BLaER1 (cell line): ENCODE data around the gene SYTL4.
"Not testable (repeated sequence)": the region's sequence is repeated elsewhere in the genome, so short reads cannot be mapped to it uniquely, and the experiment has no call there.

Experiments
- H3K27ac ChIP-seq: shearing (Covaris generic); formaldehyde crosslinking; 2 replicates; pipeline ENCODE4 v1.8.1; 2022
- H3K27me3 ChIP-seq: shearing (Covaris generic); formaldehyde crosslinking; 2 replicates; pipeline ENCODE4 v1.8.1; 2022
- H3K36me3 ChIP-seq: shearing (Covaris generic); formaldehyde crosslinking; 2 replicates; pipeline ENCODE4 v1.8.1; 2022
- H3K4me1 ChIP-seq: shearing (Covaris generic); formaldehyde crosslinking; 2 replicates; pipeline ENCODE4 v1.8.1; 2022
- H3K4me2 ChIP-seq: shearing (Covaris generic); formaldehyde crosslinking; 2 replicates; pipeline ENCODE4 v1.8.1; 2022
- H3K4me3 ChIP-seq: shearing (Covaris generic); formaldehyde crosslinking; 2 replicates; pipeline ENCODE4 v1.8.1; 2022
- H3K9ac ChIP-seq: shearing (Covaris generic); formaldehyde crosslinking; 2 replicates; pipeline ENCODE4 v1.8.1; 2022
- H3K9me3 ChIP-seq: shearing (Covaris generic); formaldehyde crosslinking; 2 replicates; pipeline ENCODE4 v1.8.1; 2022
- H4K20me1 ChIP-seq: shearing (Covaris generic); formaldehyde crosslinking; 2 replicates; pipeline ENCODE4 v1.8.1; 2022
- Cebpa-rat ChIP-seq: shearing (Covaris generic); IDR thresholded peaks from 2 replicates; pipeline ENCODE4 v1.8.1; 2022

Gene SYTL4

DNA sequence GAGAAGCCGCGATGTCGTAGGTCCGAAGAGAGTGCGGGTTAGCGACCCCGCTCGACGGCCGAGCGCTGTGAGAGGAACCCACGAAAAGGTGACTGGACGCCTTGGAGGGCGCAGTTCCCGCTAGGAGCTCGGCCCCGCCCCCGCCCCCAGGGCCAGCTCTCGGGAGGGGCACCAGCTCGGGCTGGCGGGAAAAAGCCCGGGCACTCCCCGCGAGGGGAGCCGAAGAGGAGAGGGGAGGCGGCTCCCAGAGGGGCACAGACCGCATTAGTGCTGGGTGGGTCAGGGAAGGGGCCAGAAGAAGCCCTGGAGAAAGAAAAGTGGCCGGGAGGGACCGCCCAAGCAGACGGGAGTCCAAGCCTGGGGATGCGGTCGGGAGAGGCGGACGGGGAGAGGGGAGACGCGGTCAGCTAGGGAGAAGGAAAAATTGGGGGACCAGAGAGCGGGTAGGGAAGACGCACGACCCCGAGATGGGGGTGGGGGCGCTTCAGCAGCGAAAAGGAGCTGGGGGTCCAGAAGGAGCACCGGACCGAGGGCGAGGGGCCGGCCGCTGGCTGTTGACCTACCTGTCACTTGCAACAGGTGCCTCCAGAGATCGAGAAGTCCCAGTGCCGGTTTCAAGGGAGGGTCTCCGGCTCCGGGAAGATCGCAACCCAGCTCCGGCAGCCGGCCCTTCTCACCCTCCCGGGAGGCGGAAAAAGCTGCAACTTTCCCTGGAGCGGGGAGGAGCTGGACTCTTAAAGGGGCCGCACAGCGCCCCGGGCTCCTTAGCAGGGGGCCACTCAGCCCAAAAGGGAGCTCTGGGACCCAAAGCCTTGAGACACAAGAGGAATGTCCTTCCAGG is at the start of gene SYTL4:
TSS of gene SYTL4 (minus strand) at position 681 of the 841 bp plus-strand sequence. CDS start 30,084 bp downstream, outside the sequence.
- no peak within 1 kb of the TSS for H3K4me2 ChIP-seq
- H3K4me3 ChIP-seq: no peak within 1 kb of the TSS
- H3K9ac ChIP-seq: no peak within 1 kb of the TSS
- TF ChIP-seq Cebpa-rat: no peak
- no peaks in the 10 kb centered on the region for H4K20me1 ChIP-seq
- no peak within 1 kb of the TSS for H3K27ac ChIP-seq
- H3K36me3 ChIP-seq: no peaks in the 10 kb centered on the region
- H3K4me1 ChIP-seq: no peaks in the 10 kb centered on the region
- no peaks in the 10 kb centered on the region for H3K27me3 ChIP-seq
- peaks cover 12% of the 10 kb centered on the region for H3K9me3 ChIP-seq

DNA sequence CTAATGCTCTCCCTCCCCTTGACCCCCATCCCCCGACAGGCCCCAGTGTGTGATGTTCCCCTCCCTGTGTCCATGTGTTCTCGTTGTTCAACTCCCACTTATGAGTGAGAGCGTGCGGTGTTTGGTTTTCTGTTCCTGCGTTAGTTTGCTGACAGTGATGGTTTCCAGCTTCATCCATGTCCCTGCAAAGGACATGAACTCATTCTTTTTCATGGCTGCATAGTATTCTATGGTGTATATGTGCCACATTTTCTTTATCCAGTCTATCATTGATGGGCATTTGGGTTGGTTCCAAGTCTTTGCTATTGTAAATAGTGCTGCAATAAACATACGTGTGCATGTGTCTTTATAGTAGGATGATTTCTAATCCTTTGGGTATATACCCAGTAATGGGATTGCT is 37.5 kb upstream of the SYTL4 start:
- not testable (repeated sequence) for H3K27me3 ChIP-seq, H3K36me3 ChIP-seq, H3K4me3 ChIP-seq, H3K9ac ChIP-seq, H3K9me3 ChIP-seq, H3K4me1 ChIP-seq, H3K4me2 ChIP-seq, H4K20me1 ChIP-seq, H3K27ac ChIP-seq

DNA sequence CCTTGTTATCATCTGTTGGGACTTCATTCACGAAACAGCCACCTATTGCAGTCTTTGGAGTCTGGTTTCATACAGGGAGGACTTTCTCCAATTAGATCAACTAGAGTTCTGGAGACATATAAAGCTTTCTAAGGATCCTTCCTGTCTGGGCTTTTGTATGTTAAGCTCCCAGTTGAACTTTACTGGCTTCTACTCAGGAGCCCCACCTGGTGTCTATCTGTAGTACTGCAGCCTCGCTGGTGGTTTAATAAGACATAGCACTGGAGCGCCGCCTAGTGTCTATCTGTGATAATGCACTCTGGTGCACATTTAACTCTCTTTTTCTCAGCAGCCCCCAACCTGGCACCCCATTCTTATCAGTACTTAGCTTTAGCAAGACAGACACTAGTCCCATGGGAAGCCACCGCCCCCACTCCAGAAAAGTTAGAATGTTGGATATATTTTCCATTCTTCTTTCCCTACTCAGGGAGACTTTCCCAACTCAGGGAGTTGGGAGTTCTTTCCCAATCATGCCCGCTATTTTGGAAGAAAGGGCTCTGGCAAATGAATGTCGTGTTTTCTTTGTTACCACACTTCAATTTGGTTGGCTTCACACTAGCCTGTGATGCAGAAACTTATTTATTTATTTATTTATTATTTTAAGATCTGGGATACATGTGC is 36.9 kb upstream of the SYTL4 start:
- H3K36me3 ChIP-seq: no peaks in the 10 kb centered on the region
- H3K9ac ChIP-seq: no peak overlapping the region
- no peak overlapping the region for H3K4me2 ChIP-seq
- H3K4me1 ChIP-seq: no peaks in the 10 kb centered on the region
- no peak overlapping the region for H3K27ac ChIP-seq
- H4K20me1 ChIP-seq: no peaks in the 10 kb centered on the region
- no peaks in the 10 kb centered on the region for H3K27me3 ChIP-seq
- H3K9me3 ChIP-seq: no peaks in the 10 kb centered on the region
- H3K4me3 ChIP-seq: no peak overlapping the region
- TF ChIP-seq Cebpa-rat: no peak

DNA sequence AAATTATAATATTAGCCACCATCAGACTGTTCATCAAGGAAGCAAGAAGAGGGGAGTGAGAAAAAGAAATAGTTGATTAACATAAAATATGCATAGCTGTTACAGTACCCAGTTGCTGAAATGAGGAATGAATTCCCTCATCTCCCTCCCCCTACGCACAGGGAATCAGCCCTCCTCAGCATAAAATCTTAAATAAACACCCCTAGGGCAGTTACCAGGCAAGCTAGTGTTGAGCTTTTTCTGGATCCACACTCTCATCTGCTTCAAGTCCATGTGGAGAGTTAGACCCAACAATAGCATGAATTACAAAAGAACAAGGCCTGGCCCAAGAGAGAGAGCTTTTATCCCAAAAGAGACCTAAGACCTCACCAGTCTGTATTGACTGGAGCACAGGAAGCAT is 19.0 kb upstream of the SYTL4 start:
- Histone ChIP-seq H3K9me3 (no peaks in the 10 kb centered on the region), H4K20me1 (no peaks in the 10 kb centered on the region), H3K27me3 (no peaks in the 10 kb centered on the region), H3K9ac (no peak overlapping the region), H3K4me3 (no peak overlapping the region), H3K4me1 (no peaks in the 10 kb centered on the region), H3K27ac (no peak overlapping the region), H3K4me2 (no peak overlapping the region), H3K36me3 (no peaks in the 10 kb centered on the region)
- no peak for TF ChIP-seq Cebpa-rat

DNA sequence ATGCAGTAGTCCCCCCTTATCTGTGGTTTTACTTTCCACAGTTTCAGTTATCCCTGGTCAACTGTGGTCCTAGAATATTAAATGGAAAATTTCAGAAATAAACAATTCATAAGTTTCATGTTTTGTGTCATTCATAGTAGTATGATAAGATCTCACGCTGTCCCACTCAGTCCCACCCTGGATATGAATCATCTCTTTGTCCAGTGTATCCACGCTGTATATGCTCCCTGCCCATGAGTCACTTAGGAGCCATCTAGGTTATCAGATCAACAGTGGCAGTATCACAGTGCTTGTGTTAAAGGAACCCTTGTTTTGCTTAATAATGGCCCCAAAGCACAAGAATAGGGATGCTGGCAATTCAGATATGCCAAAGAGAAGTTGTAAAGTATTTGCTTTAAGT is 16.2 kb upstream of the SYTL4 start:
- no peak for TF ChIP-seq Cebpa-rat
- no peaks in the 10 kb centered on the region for H3K27me3 ChIP-seq
- H3K4me3 ChIP-seq: no peak overlapping the region
- H4K20me1 ChIP-seq: no peaks in the 10 kb centered on the region
- H3K4me2 ChIP-seq: no peak overlapping the region
- no peaks in the 10 kb centered on the region for H3K4me1 ChIP-seq
- no peaks in the 10 kb centered on the region for H3K36me3 ChIP-seq
- no peak overlapping the region for H3K9ac ChIP-seq
- no peaks in the 10 kb centered on the region for H3K9me3 ChIP-seq
- H3K27ac ChIP-seq: no peak overlapping the region

DNA sequence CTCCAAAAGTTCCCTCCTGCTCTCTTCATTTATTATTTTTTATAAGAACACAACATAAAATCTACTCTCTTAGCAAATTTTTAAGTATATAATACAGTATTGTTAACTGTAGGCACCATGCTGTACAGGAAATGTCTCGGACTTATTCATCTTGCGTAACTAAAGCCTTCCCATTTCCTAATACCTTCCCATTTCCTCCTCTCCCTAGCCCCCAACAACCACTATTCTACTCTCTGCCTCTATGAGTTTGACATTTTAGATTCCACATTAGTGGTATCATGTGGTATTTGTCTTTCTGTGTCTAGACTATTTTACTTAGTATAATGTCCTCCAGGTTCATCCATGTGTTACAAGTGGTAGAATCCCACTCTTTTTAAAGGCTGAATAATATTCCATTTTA is 15.8 kb upstream of the SYTL4 start:
- Histone ChIP-seq H3K4me1 (no peaks in the 10 kb centered on the region), H3K27ac (no peak overlapping the region), H3K4me2 (no peak overlapping the region), H3K9me3 (no peaks in the 10 kb centered on the region), H3K4me3 (no peak overlapping the region), H3K27me3 (no peaks in the 10 kb centered on the region), H4K20me1 (no peaks in the 10 kb centered on the region), H3K9ac (no peak overlapping the region), H3K36me3 (no peaks in the 10 kb centered on the region)
- TF ChIP-seq Cebpa-rat: no peak

DNA sequence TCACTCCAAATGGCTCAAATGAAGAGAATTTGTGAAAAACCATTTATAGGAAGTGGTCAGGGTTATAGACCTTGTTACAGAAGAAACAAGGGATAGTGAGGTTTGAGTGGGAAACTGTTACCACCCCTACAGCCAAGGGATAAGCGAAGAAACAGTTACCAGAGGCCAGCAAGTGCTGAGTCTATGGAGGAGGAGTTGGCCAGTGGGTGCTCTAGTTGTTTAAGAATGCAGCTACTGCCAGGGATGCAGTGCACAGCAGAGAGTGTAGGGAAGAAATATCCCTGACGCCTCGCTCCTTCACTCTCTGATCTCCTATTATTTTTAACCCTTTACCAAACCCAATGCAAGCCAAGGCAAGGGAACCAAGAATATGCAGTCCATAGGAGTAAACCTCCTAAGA is 15.2 kb upstream of the SYTL4 start:
- no peaks in the 10 kb centered on the region for H3K4me1 ChIP-seq
- H3K9ac ChIP-seq: no peak overlapping the region
- H3K9me3 ChIP-seq: no peaks in the 10 kb centered on the region
- H3K4me2 ChIP-seq: no peak overlapping the region
- H3K4me3 ChIP-seq: no peak overlapping the region
- H3K27ac ChIP-seq: no peak overlapping the region
- H4K20me1 ChIP-seq: no peaks in the 10 kb centered on the region
- no peak for TF ChIP-seq Cebpa-rat
- no peaks in the 10 kb centered on the region for H3K27me3 ChIP-seq
- H3K36me3 ChIP-seq: no peaks in the 10 kb centered on the region

DNA sequence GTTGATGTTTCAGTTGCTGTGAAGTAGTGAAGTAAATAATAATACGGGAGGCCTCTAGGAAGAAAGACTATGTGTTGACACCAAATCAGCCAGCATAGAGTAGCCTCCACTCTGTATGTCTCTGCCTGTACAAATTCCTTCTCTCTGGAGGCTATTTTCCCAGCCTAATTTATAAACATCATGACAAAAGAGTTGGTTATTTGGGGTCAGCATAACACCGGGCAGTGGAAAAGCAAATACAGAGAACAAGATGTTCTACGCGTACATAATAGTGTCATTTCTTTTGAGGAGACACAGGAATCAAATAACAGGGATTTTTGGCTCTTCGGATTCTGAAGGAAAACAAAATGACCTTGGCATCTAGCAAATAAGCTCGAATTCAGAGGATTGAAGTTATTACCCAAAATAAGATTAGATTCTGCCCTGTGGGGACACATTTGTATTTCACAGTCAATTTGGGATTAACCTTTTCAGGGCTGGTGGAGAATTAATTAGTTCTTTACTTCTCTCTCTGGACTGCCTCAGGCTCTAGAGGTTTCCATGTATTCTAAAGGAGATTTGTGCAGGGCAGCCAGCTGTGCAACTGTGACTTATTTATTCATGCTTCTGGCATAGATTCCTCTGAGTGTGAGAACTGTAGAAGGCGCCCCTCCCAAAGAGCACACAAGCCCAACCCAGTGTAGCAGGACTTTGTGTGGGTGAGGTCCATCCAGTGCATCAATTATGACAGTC is 14.1 kb upstream of the SYTL4 start:
- H3K4me3 ChIP-seq: no peak overlapping the region
- H3K4me2 ChIP-seq: no peak overlapping the region
- no peaks in the 10 kb centered on the region for H3K4me1 ChIP-seq

DNA sequence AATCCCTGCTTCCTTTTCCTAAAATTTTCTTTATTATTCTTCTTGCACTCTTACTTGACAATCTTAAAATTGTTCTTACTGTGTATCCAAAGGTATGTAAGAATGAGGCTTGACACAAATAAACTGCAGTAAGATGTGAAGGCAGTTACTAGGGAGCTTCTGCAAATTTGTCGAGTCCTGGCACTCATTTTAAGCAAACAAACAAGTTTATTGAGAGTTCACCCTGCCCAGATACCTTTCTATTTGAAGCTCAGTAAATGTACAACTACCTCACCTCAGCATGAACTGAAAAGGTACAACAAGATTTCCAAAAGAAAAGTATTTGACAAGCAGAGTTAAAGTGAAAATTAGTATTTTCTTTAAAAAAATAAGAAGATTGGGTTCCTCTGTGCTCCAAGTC is 13.3 kb upstream of the SYTL4 start:
- Histone ChIP-seq H4K20me1 (no peaks in the 10 kb centered on the region), H3K27me3 (no peaks in the 10 kb centered on the region), H3K4me3 (no peak overlapping the region), H3K27ac (no peak overlapping the region), H3K36me3 (no peaks in the 10 kb centered on the region), H3K9ac (no peak overlapping the region), H3K9me3 (no peaks in the 10 kb centered on the region), H3K4me1 (no peaks in the 10 kb centered on the region), H3K4me2 (no peak overlapping the region)
- TF ChIP-seq Cebpa-rat: no peak

More for the DNA sequence above, 14.1 kb upstream of the SYTL4 start:
- Histone ChIP-seq H3K27me3 (no peaks in the 10 kb centered on the region), H3K27ac (no peak overlapping the region), H3K36me3 (no peaks in the 10 kb centered on the region), H3K9me3 (no peaks in the 10 kb centered on the region), H3K9ac (no peak overlapping the region), H4K20me1 (no peaks in the 10 kb centered on the region)
- TF ChIP-seq Cebpa-rat: no peak

DNA sequence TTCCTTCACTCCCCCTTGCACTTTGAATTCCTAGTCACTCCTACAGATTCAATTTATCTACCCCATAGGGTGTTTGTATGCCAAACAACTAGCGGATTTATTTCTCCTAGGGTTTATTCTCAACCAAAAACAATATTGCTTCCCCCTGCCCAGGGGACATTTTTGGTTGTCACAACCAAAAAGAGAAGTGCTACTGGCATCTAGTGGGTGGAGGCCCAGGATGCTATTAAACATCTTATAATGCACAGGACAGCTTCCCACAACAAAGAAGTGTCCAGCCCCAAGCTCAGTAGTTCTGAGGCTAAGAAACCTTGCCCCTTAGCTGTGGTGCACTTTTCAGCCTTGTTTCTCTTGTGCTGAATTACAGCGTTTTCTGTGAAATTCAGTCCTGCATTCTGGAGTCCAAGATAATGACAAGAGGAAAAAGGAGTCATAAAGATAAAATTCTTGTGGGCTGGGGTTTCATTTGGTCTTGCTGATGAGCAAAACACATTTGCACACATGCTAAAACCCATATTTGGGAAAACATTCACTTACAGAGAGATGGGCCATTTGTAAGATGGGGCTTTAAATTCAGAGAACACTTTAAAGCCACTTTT is 11.2 kb upstream of the SYTL4 start:
- Histone ChIP-seq H3K36me3 (no peaks in the 10 kb centered on the region), H4K20me1 (no peaks in the 10 kb centered on the region), H3K9ac (no peak overlapping the region), H3K27ac (no peak overlapping the region), H3K4me2 (no peak overlapping the region), H3K9me3 (no peaks in the 10 kb centered on the region), H3K27me3 (no peaks in the 10 kb centered on the region), H3K4me3 (no peak overlapping the region), H3K4me1 (no peaks in the 10 kb centered on the region)
- TF ChIP-seq Cebpa-rat: no peak

DNA sequence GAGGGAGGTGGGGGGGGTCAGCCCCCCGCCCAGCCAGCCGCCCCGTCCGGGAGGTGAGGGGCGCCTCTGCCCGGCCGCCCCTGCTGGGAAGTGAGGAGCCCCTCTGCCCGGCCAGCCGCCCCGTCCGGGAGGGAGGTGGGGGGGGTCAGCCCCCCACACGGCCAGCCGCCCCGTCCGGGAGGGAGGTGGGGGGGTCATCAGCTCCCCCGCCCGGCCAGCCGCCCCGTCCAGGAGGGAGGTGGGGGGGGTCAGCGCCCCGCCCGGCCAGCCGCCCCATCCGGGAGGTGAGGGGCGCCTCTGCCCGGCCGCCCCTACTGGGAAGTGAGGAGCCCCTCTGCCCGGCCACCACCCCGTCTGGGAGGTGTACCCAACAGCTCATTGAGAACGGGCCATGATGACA is 7.9 kb downstream of the SYTL4 start:
- not testable (repeated sequence) for H3K4me3 ChIP-seq, H3K27me3 ChIP-seq, H4K20me1 ChIP-seq, H3K4me2 ChIP-seq, H3K9me3 ChIP-seq, H3K4me1 ChIP-seq, H3K9ac ChIP-seq, H3K36me3 ChIP-seq, H3K27ac ChIP-seq
